IPS-11a (cell line): ENCODE results near the gene TTLL13.
"Not testable (repeated sequence)": the region's sequence is repeated elsewhere in the genome, so short reads cannot be mapped to it uniquely, and the experiment has no call there.

Experiments used
- H3K4me3 ChIP-seq: one replicate; pipeline ENCODE4 v1.5.1; 2013; ENCODE audit warnings: low read depth, low read length, control low read depth

Gene TTLL13

DNA sequence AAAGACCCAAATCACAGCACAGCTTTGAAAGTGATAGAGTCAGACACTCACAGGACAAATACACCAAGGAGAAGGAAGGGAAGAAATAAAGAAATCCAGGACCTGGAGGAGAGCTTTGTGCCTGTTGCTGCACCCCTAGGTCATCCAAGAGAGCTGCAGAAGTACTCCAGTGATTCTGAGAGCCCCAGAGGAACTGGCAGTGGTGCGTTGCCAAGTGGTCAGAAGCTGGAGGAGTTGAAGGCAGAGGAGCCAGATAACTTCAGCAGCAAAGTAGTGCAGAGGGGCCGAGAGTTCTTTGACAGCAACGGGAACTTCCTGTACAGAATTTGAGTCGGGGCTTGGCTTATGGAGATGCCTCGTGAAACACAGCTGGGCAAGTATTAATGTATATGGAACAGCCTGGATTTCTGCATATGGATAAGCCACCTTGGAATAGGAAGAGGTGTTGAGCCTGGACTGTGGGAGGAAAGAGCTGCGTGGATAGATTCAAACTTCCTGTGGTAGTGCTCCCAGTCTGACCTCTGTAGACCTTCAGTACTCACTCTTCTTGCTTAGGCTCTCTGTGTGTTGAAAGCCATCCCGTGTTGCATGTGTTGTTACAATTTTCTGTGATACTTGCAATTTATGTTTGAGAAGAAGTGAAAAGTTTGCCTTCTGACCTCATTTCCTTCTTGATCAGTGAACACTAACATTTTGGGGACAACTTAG, 22.3 kb downstream of the TTLL13 start:
- H3K4me3 ChIP-seq: no peak overlapping the region

DNA sequence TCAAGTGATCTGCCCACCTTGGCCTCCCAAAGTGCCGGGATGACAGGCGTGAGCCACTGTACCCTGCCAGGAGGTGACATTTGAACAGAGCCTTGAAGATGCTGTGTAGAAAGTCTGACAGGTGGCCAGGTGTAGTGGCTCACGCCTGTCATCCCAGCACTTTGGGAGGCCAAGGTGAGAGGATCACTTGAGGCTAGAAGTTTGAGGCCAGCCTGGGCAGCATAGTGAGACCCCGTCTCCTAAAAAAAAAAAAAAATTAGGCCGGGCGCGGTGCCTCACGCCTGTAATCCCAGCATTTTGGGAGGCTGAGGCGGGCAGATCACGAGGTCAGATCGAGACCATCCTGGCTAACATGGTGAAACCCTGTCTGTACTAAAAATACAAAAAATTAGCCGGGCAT, 29.1 kb downstream of the TTLL13 start:
- H3K4me3 ChIP-seq: not testable (repeated sequence)

- H3K4me3 ChIP-seq: not testable (repeated sequence)
These were observed 31.4 kb downstream of the TTLL13 start for GRCh38 chr15:90280743-90281142.

GRCh38 chr15:90281637-90282036, 32.3 kb downstream of the TTLL13 start:
- H3K4me3 ChIP-seq: not testable (repeated sequence)

- H3K4me3 ChIP-seq: no peak overlapping the region
These were observed 37.3 kb downstream of the TTLL13 start for GRCh38 chr15:90286678-90287077.

DNA sequence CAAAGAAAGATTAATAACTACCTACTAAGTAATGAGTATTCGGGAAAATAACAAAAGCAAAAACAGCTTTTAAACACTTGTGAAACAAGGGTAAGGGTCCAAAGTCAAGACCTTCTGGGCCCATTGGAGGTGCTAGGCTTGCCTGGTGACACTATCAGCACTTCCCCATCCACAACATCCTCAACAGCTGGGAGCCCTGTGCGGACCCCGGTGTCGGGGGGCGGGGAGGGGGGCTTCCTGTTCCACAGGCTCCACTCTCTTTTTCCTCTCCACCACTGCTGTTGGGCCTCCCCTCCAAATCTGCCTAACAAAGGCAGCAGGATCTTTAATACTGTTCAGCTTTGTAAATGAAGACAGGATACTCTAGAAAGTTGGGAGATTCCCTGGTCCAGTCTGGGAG, 37.7 kb downstream of the TTLL13 start:
- no peak overlapping the region for H3K4me3 ChIP-seq

GRCh38 chr15:90287946-90288345, 38.6 kb downstream of the TTLL13 start:
- H3K4me3 ChIP-seq: no peak overlapping the region

- H3K4me3 ChIP-seq: no peak overlapping the region
These were observed 42.5 kb downstream of the TTLL13 start for GRCh38 chr15:90291679-90292356.

DNA sequence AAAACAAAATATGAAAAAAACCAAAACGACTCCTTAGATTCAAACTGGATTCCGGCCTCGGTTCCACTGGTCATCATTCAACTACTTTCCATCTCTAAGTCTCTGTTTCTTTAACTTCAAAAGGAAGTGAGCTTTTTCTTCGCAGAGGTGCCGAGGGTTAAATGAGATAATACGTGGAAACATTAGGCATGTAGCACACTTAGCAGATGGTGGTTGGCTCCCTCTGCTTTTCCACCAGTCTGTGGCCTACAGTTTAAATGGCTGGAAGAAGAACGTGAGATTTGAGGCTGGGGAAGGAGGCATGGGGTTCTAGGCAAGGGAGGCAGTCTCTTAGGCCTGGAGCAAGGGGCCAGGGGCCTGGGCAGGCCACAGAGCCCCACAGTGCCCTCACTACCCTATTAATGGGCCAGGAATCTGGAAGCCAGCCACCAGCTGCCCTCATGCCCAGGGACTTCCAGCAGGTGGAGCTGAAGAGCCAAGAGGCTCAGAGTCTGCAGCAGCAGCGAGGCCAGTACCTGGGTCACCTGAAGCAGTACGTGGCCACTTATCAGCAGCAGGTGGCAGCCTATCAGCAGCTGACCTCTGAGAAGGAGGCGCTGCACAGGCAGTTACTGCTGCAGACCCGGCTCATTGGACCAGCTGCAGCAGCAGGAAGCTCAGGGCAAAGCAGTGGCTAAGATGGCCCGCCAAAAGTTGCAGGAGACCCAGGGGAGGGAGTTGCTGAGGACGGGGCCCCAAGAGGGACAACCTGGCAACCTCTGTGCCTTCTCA, 43.9 kb downstream of the TTLL13 start:
- H3K4me3 ChIP-seq: not testable (repeated sequence)

- H3K4me3 ChIP-seq: no peak overlapping the region
These were observed 44.8 kb downstream of the TTLL13 start for GRCh38 chr15:90294159-90294558.

- no peak overlapping the region for H3K4me3 ChIP-seq
These were observed 45.4 kb downstream of the TTLL13 start for GRCh38 chr15:90294601-90295269.

DNA sequence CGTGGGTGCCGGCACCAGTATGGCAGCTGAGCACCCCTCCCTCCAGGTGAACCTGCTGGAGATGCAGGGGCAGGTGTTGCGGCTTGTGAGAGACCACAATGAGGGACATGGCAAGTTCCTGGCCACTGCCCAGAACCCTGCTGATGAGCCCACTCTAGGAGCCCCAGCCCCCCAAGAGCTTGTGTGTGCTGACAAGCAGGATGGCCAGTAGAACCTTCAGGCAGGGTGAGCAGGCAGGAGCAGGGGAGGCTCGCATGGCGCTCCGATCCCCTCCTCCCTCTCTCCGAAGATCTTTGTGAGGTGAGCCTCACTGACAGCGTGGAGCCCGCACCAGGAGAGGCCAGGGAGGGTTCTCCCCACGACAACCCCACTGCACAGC, 45.9 kb downstream of the TTLL13 start:
- no peak overlapping the region for H3K4me3 ChIP-seq

DNA sequence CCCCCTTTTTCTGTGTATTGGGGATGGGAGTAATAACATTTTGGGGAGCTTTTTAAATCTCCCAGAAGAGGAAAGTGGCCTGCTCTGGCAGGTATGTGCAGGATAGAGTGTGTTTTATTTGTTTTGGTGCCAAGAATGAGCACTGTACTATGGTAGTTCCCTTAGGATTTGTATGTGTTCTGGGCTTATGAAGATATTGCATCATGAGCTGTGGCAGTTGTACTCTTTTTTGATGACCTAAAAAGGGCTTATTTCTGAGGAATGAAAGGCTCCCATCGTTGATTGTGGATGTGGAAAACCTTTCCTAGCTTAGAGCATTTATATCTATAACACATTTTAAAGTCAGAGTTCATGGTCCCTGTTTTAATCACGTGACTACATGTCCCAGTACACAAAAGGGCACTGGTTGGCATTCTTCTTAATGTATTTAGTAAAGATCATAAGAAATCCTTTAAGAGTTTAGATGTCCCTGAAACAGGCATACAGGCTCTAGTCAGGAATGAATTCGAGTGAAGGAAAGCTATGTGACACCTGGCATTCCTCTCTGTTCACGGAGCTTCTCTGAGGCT, 47.0 kb downstream of the TTLL13 start:
- H3K4me3 ChIP-seq: not testable (repeated sequence)

DNA sequence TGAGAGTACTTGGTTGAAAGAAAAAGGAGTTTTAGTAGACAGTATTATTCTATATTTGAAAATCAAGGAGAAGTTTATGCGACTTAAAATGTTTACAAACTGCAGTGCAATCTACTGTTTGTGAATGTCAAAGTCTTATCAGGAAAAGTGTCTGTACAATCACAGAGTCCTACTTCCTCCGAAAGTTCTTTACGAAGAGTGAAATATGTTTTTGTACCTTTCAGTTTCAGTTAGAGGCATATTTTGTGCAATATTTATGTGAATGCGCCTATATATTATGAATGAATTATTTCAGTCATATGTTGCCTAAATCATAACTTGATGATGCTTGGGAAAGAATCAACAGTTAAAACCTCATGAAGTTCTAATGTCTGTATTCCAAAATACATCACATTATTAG, 47.7 kb downstream of the TTLL13 start:
- no peak overlapping the region for H3K4me3 ChIP-seq

DNA sequence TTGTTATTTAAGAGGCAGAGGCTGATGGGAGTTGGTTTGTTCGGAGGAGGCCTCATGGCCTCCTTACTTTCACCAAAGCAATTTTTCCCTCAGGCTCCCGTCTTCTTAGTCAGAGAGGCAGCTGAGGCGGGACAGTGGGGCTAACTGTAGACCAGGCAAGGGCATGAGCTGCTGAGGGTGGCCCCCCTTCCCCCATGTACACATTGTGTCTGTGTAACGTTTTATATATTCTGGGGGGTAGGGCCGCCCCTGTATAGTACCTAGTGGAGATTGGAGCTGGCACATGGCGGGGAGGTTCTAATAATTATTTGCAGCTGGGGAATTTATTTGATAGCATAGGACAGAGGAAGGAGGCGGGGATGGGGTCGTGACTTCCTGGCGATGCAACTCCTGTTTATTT, 51.2 kb downstream of the TTLL13 start:
- H3K4me3 ChIP-seq: no peak overlapping the region

DNA sequence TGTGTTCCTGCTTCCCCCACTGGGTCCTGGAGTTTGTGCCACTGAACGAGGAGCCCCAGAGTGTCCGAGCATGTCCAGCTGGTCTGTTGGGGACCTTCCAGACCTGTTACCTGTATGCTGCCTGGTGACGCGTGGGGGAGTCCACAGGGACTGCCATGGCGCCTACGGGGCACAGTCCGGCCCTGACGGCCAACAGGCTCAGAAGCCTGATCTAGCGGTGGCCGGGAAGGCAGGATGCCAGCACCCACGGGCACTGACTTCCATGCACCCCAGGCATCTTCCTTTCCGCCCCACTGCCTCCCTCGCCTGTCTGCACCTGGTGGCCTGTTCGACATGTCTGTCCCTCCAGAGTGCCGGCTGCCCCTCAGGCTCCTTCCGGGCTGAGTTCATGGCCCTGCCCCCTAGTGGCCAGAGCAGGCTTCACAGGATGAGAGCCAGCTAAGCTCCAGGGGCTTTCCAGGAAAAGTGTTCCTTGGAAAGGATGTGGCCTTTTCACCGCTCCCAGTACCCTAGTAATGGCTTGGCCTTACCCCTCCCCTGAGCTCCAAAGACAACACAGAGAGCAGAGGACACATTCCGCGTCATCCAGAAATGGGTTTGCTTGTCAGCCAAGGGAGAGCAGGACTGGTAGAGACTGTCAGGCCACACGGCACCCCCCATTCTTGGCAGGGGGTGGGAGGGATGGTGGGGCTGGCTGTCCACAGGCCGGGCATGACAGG, 51.8 kb downstream of the TTLL13 start:
- no peak overlapping the region for H3K4me3 ChIP-seq

DNA sequence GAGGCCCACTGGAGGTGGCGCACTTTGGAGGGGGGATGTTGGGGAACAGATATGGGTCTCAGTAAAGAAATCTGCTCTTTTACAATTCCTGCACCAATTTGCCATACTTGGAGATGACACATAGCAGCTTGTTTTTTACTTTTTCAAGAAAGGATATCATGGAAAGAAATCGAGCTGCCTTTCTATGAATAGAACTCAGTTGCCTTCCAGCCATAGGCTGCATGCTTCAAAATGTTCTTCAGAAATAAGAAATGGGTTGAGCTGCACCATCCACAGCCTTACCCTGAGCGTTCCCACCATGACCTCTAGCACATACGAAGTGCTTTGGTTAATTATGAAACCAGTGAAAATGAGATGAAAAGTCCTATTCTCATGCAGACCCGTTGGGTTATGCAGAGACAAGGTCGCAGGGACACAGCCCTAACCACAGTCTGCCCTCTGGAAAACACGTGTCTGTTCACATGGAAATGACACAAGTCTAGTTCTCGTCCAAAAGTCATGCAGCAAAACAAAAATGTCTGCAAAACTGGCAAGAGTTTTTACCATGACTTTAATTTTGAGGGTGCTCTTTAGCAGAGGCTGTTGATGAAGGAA, 52.4 kb downstream of the TTLL13 start:
- H3K4me3 ChIP-seq: no peak overlapping the region

GRCh38 chr15:90305355-90305754, 56.0 kb downstream of the TTLL13 start:
- H3K4me3 ChIP-seq: not testable (repeated sequence)

GRCh38 chr15:90305932-90306331, 56.6 kb downstream of the TTLL13 start:
- H3K4me3 ChIP-seq: no peak overlapping the region

- no peak overlapping the region for H3K4me3 ChIP-seq
These were observed 57.2 kb downstream of the TTLL13 start for GRCh38 chr15:90306560-90306959.
